ENCODE data around the gene UCHL5.

- TF ChIP-seq REST (IDR thresholded peaks at IDR 0.05; ENCODE audit: insufficient read depth in 1 of 2, low read depth in 2 of 2, low read length in 2 of 2) (no peak), TAF1 (IDR thresholded peaks at IDR 0.05; ENCODE audit: borderline replicate concordance, insufficient read depth, low read length) (no peak), POLR2AphosphoS5 (IDR thresholded peaks at IDR 0.05; ENCODE audit: low read depth, low read length) (no peak)
Measured at GRCh38 chr1:193102662-193103061, 43.5 kb upstream of the UCHL5 start.

Measured in PFSK-1 (cell line).